Suprapubic skin (tissue), 4 donors: ENCODE results near the gene LRP1B. TPM values are rescaled to one million over a fixed set of nuclear protein-coding genes. Genes with fewer than 3 reads are reported as not detected.

Source experiments
- DNase-seq, 2 donors: peaks; one replicate each; pipeline ENCODE4 v3.0.0-alpha.2; 2019; ENCODE audit warnings: low spot score in 2 of 2
- H3K27ac ChIP-seq: fragments of 200-600 bp; sonication (generic); one replicate; pipeline ENCODE4 v1.5.1; 2019
- H3K27me3 ChIP-seq: fragments of 200-600 bp; sonication (generic); one replicate; pipeline ENCODE4 v1.5.1; 2019
- H3K36me3 ChIP-seq: fragments of 200-600 bp; sonication (generic); one replicate; pipeline ENCODE4 v1.5.1; 2019
- H3K4me1 ChIP-seq: fragments of 200-600 bp; sonication (generic); one replicate; pipeline ENCODE4 v1.5.1; 2019
- H3K4me3 ChIP-seq: fragments of 200-600 bp; sonication (generic); one replicate; pipeline ENCODE4 v1.5.1; 2019; ENCODE audit warnings: mild to moderate bottlenecking
- H3K9me3 ChIP-seq: fragments of 200-600 bp; sonication (generic); one replicate; pipeline ENCODE4 v1.5.1; 2019
- CTCF ChIP-seq, 2 donors: fragments of 200-600 bp in 1 of 2; fragments of 450-650 bp in 1 of 2; sonication (generic) in 1 of 2; IDR thresholded peaks; one replicate each; pipeline ENCODE4 v1.5.1; 2016 to 2019; ENCODE audit warnings: antibody characterized with exemption in 2 of 2, mild to moderate bottlenecking in 1 of 2, moderate library complexity in 1 of 2
- EP300 ChIP-seq: sonication (generic); formaldehyde crosslinking; IDR thresholded peaks from one replicate; pipeline ENCODE4 v1.6.1; 2017; ENCODE audit warnings: antibody characterized with exemption
- POLR2A ChIP-seq, 2 donors: fragments of 450-650 bp; IDR thresholded peaks; one replicate each; pipeline ENCODE4 v1.6.1; 2017; ENCODE audit warnings: antibody characterized with exemption in 2 of 2, mild to moderate bottlenecking in 2 of 2, moderate library complexity in 2 of 2
- POLR2AphosphoS5 ChIP-seq, 3 donors: sonication (generic); formaldehyde crosslinking; IDR thresholded peaks; one replicate each; pipeline ENCODE4 v1.6.1; 2017; ENCODE audit warnings: antibody characterized with exemption in 3 of 3
- WGBS: methylation state at CpG from one replicate; pipeline ENCODE4 v1.1.5; 2018; 5-methylcytosine and 5-hydroxymethylcytosine counted together
- total RNA-seq, 4 donors: library from RNA; depleted of rRNA; stranded (reverse); fragments of >200 nt; gene quantifications; one replicate each; pipeline ENCODE4 v1.1.0, GENCODE V29; 2016

The LRP1B gene
- total RNA-seq, 4 donors from 2014 or later, result 0.11 to 2.7 (median 1.3) TPM

GRCh38 chr2:141814150-141814549 lies 316.7 kb downstream of the LRP1B start:
- Histone ChIP-seq H3K4me3 (no peak overlapping the region), H3K27ac (no peak overlapping the region), H3K27me3 (no peaks in the 10 kb centered on the region), H3K36me3 (no peaks in the 10 kb centered on the region), H3K9me3 (peaks cover 13% of the 10 kb centered on the region), H3K4me1 (no peaks in the 10 kb centered on the region)
- TF ChIP-seq POLR2A (IDR thresholded peaks at IDR 0.05), result no peak
- no peak for TF ChIP-seq POLR2AphosphoS5 (IDR thresholded peaks at IDR 0.05)
- TF ChIP-seq CTCF (IDR thresholded peaks at IDR 0.05), result no peak
- no peak for TF ChIP-seq EP300
- no peak for DNase-seq
- 66% methylated on average over 2 of the region's 2 CpGs for WGBS

GRCh38 chr2:141810148-141810547 lies 320.7 kb downstream of the LRP1B start:
- Histone ChIP-seq H3K4me3 (no peak overlapping the region), H3K4me1 (no peaks in the 10 kb centered on the region), H3K27ac (no peak overlapping the region), H3K9me3 (peaks cover 9% of the 10 kb centered on the region), H3K27me3 (no peaks in the 10 kb centered on the region), H3K36me3 (no peaks in the 10 kb centered on the region)
- TF ChIP-seq EP300 (no peak), POLR2AphosphoS5 (IDR thresholded peaks at IDR 0.05) (no peak), POLR2A (IDR thresholded peaks at IDR 0.05) (no peak)
- no peak for DNase-seq
- 80% methylated on average over 7 of the region's 7 CpGs for WGBS

DNA sequence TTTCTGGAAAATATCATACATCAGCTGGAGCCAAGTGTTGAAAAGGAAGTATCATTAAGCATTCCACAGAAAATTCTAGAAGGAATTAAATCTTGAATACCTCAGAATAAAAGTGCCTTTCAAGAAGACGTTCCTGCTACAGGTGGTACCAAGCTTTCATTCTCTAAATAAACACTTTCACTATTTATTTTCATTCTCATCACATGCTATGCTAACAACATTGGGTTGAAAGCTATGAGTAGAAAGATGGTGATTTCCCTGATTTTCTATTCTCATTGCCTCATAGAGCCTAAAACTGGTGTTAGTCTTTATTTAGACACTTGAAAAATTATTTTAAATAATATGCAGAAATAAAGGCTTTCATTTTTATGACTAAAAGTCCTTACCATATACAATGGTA lies 324.7 kb downstream of the LRP1B start:
- 58% methylated on average over 1 of the region's 1 CpG for WGBS
- Histone ChIP-seq H3K4me3 (no peak overlapping the region), H3K27ac (no peak overlapping the region), H3K36me3 (no peaks in the 10 kb centered on the region), H3K9me3 (no peaks in the 10 kb centered on the region), H3K27me3 (no peaks in the 10 kb centered on the region), H3K4me1 (no peaks in the 10 kb centered on the region)
- TF ChIP-seq EP300, result no peak
- TF ChIP-seq CTCF (IDR thresholded peaks at IDR 0.05), result no peak
- TF ChIP-seq POLR2AphosphoS5 (IDR thresholded peaks at IDR 0.05), result no peak
- no peak for TF ChIP-seq POLR2A (IDR thresholded peaks at IDR 0.05)
- no peak for DNase-seq

GRCh38 chr2:141805302-141805701 lies 325.5 kb downstream of the LRP1B start:
- Histone ChIP-seq H3K27ac (no peak overlapping the region), H3K4me3 (no peak overlapping the region), H3K4me1 (no peaks in the 10 kb centered on the region), H3K9me3 (no peaks in the 10 kb centered on the region), H3K27me3 (no peaks in the 10 kb centered on the region), H3K36me3 (no peaks in the 10 kb centered on the region)
- DNase-seq, result no peak
- TF ChIP-seq EP300 (no peak), CTCF (IDR thresholded peaks at IDR 0.05) (no peak), POLR2AphosphoS5 (IDR thresholded peaks at IDR 0.05) (no peak), POLR2A (IDR thresholded peaks at IDR 0.05) (no peak)
- WGBS, result 88% methylated on average over 3 of the region's 3 CpGs

GRCh38 chr2:141796449-141796848 lies 334.4 kb downstream of the LRP1B start:
- Histone ChIP-seq H3K4me1 (no peaks in the 10 kb centered on the region), H3K4me3 (no peak overlapping the region), H3K27ac (no peak overlapping the region), H3K9me3 (no peaks in the 10 kb centered on the region), H3K27me3 (no peaks in the 10 kb centered on the region), H3K36me3 (no peaks in the 10 kb centered on the region)
- DNase-seq, result no peak
- TF ChIP-seq POLR2AphosphoS5 (IDR thresholded peaks at IDR 0.05) (no peak), CTCF (IDR thresholded peaks at IDR 0.05) (no peak), EP300 (no peak)

DNA sequence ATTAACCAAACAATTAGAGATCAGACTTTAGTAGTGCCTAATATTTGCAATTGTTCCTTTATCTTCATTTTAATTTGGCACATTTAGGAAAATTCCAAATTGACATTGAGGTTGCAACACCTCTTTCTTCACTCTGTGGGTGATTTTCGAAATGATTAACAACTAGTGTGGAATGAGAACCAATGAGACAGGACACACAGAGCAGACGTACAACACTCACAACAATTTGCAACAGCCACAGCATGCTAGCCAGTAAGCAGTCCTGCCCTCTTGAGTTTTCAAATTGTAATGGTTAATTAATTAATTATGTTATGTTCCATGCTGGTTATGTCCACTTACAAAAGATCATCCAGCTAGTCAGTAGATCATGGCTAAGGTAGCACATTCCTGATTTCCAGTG lies 339.3 kb downstream of the LRP1B start:
- DNase-seq, result no peak
- Histone ChIP-seq H3K27ac (no peak overlapping the region), H3K9me3 (no peaks in the 10 kb centered on the region), H3K4me1 (no peaks in the 10 kb centered on the region), H3K4me3 (no peak overlapping the region), H3K36me3 (no peaks in the 10 kb centered on the region), H3K27me3 (no peaks in the 10 kb centered on the region)
- WGBS, result 79% methylated on average over 2 of the region's 2 CpGs
- TF ChIP-seq POLR2A (IDR thresholded peaks at IDR 0.05) (no peak), CTCF (IDR thresholded peaks at IDR 0.05) (no peak), POLR2AphosphoS5 (IDR thresholded peaks at IDR 0.05) (no peak), EP300 (no peak)
